CD4-positive, alpha-beta T cell treated with Interferon gamma for 1 hour (primary cell): ENCODE measurements around the gene SLC25A51.

ENCODE experiments used
- DNase-seq: peaks from one replicate; pipeline ENCODE4 v3.0.0-alpha.2; 2020

SLC25A51 gene

DNA sequence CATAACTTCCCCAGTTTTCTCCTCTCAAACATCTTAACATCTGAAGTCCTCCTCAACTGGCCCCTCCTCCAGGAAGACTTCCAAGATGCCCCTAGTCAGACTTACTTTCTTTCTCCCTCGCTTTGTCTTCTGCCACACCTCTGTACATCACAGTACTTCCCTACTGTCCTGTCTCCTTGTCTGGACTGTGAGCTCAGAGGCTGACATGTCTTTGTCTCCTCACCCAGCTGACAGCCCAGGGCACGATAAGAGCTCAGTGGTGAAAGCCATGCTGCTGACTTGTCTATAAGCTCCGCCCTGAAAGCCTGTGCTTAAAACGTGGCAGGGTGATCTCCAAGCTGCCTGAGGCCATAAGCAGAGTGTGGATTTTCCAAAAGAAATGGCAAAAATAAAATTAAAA lies 33.0 kb upstream of the SLC25A51 start:
- no peak for DNase-seq

DNA sequence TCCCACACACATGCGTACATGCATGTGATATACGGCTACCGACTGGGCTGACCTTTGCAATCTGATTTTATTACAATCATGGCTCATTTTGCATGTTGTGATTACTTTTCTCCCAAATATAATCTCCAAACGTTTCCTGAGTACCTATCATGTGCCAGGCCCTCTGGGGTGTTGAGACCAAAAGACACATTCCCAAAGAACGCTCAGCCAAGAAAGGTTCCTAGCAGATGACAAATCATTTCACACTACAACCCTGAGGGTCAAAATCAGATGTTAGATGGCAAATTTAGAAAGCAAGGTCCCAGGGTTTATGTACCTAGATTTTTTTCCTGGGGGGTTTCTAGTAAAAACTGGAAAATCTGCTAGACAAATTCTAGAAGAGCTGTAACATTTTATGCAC lies 32.4 kb upstream of the SLC25A51 start:
- DNase-seq = no peak

DNA sequence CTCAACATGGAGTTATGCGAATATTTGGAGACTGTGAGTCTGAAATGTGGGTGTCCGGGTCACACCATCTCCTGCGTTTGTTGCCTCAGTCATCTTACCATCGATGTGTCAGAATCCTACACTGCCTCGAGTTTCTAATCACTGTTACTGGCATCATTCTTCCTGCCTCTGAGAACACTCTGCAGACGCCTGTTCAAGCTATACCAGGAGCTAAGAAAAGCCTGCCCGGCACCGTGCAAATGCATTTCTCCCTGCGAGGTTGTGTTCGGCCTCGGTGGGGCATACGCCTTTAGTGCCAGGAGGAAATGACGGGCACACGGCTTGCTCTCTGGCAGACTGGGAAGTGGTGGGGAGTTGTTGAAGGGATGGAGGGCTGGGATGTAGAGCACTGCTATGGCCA lies 31.2 kb upstream of the SLC25A51 start:
- DNase-seq = no peak

DNA sequence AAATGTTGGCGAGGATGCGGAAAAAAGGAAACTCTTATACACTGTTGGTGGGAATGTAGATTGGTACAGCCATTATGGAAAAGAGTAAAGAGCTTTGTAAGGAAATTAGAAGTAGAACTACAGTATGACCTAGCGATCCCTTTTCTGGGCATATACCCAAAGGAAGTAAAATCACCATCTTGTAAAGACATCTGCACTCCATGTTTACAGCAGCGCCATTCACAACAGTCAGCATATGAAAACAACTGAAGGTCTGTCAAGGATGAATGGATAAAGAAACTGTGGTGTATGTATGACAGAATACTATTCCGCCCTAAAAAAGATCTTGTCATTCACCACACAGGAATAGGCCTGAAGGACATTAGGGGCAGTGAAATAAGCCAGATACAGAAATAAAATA lies 27.7 kb upstream of the SLC25A51 start:
- no peak for DNase-seq

DNA sequence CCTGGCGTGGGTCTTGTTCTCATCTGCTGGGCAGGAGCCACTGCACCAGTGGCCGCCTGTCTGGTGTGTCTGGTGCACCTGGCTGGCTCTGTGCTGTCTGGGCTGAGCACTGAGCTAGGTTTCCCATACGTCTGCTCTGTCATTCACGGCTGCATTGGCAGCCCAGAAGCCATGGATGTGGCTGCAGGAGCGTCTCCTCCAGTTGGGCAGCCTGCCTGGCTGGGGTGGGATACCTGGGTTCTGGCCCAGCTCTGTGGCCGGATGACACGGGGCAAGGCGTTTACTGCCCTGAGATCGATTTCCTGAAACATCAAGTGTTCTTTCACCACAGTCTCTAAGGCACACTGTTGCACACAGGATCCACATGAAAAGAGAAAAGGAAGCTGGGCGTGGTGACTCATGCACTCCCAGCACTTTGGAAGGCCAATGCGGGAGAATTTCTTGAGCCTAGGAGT lies 25.5 kb upstream of the SLC25A51 start:
- no peak for DNase-seq

DNA sequence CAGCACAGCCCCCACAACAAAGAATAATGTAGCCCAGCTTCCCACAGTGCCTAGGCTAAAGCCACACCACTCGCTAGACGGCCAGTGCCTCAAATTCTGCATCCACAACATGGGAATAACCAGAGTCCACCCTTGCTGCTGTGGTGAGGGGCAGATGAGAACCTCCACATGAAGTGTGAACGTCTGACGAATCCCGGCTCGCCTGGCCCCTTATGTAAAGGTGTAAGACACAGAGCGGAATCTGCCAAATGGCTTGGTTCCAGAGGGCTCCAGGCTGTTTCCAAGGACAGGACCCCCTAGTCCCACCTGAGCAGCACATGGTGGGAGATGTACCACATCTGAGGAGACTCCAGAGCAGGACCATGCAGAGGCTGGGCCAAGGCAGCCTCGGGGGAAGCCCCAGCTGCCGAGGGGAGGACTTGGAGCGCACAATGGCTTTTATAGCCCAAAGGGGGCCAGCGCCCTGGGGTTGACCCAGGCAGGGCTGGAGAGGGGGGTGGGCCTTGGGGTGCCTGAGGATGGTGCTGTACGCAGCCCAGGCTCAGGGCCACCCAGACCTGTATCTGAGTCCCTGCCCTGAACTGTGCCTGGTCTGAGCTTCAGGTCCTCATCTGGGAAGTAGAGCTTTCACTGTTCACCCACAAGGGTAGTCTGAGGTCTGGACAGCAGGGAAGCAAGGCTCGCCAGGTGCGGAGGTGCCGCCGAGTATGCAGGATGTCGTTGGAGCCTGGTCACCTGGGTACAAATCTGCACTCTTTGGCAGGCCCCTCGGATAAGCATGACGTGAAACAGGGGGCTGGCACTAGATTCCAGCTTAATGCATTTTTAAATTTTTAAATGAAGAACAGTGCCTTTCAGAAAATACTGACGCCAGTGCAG lies 24.9 kb upstream of the SLC25A51 start:
- no peak for DNase-seq

DNA sequence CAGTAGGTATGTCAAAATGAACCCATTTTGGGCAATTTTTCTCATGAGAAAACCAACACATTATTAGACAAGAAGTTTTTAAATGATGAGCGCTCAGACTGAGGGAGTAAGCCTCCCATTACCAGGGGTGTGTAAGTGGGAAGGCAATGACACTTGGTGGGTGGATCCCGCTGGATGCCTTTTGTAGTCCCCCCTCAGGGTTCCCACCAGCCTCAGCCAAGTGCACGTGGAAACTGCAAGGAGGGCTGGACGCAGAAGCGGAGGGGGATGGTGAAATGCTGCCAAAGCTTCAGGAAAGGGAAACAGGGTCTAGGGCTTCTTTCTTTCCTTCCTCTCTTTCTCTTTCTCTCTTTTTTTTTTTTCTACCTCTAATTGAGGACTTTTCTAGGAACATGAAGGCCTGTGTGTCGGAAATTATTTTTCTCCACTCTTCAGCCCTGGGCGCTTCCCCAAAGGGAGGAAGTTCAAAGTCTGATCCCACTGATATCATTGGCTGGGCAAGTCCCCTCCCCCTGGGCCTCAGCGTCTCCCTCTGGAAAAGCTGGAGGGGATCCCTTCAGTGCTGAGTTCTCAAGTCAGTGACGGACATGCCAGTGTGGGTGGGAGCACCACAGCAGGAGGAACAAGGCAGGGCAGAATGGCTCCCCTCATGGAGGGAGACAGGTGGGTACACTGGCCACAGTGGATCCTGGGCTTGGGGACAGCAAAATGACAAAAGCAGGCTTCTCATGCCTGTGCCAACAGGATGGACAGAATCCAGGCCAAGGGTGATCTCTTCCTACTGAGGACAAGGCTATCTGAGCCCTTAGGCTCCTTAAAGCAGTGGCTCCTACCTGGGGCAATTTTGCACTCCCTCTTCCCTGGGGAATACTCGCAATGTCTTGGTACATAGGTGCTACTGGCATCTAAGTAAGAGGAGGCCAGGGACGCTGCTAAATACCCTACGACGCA lies 23.9 kb upstream of the SLC25A51 start:
- DNase-seq = no peak

DNA sequence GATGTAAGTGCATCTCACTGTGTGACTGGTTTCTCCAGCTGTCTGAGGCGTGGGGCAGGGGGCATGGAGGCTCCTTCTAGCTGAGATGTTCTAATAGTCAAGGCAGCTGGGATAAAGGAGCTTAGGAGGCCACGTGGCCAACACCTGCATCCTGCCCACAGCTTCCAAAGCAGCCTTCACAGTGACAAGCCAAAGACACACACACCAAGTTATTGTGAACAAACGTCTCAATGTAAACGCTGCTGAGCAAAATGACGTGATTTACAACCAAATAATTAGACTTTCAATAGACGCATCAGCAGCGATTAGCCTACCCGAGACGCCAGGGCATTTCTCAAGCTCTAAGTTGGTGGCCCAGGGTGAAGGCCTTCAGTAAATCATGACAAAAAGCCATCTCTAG lies 23.2 kb upstream of the SLC25A51 start:
- DNase-seq = no peak

DNA sequence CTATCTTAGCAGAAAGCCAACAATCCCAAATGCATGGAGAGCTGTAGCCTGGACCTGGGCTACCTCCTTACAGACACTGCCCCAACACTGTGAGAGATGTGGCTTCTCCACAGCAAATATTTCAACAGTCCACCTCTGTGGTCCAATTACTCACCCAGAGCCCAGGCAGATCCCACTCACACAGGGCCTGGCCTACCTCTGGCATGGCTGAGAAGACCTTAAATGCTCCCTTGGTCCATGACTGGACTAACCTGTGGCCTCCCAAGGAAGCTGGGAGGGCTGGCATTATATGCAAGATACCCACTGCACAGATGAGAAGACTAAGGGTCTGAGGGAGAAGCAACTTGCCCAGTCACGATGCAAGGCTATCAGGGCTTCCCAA lies 22.8 kb upstream of the SLC25A51 start:
- no peak for DNase-seq

DNA sequence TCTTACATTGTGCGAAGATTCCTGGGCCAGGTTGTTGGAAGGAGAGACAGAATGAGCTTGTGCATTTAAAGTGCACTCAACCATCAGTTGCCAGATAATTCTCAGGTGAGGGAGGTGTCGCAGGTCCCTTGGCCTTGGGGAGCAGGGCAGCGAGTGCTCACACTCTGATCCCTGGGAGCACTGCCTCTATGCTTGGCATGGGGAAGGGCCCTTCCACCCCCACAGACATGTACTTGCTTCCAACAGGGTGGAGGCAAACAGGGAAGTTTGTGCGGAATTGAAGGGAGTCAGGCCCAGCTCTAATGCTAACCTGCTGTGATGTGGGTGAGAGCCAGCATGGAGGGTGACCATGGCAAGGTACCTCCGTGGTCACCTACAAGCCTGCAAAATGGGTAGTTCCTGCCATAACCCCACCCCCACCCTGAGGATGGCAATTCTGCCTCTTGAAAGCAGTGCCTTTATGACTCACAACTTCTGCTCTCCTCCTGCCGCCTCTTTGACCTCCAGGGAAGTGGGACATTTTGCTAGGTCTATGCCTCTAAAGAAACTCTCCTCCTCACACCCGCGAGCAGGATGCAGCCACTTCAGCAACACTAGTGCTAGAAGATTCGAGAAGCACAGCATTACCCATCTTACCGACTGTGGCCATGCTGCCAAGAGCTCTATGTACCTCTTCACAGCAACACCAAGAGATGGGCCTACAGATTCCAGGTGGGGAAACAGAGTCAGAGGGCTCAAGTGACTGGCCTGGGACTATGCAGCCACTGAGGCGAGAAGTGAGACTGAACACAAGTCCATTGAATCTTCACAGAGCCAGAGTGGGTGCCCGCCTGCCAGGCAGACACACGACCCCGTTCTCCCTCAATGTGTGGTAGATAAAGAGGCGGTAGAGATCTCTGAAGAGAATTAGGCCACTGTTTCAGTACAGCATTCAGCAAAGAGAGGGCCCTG lies 22.1 kb upstream of the SLC25A51 start:
- no peak for DNase-seq

DNA sequence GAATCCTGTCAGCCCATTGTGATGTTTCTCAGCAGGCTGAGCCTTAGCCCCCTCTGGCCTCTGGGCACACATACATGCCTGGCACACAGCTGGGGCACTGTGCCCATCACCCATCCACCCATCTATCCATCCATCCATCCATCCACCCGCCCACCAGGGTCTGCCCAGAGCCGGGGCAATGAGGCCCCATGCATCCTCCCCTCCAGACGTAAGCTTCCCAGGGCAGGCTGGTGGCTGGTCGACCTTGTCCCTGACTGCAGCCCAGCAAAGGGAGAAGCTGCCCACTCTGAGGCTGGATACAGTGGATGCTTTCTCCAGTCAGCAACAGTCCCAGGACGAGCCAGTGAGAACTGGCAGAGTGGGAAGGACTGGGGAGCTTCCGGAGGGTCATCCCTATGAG lies 21.1 kb upstream of the SLC25A51 start:
- DNase-seq = no peak

DNA sequence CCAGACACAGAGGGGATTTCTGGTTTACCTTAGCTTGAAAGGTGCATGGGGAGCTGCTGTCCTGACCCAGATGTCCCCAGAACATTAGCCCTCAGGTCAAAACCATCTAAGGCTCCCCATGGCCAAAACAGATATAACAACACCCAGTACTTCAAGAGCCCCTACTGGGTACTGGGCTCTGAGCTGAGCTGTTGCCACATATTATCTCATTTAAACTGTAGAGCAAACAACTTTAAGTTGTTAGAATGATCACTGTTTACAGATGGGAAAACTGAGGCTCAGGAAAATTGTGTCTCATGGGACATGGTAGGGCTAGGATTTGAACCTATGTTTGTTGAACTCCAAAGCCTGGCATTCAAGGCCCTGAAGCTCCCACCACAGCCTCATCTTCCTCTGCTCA lies 20.6 kb upstream of the SLC25A51 start:
- DNase-seq = no peak

DNA sequence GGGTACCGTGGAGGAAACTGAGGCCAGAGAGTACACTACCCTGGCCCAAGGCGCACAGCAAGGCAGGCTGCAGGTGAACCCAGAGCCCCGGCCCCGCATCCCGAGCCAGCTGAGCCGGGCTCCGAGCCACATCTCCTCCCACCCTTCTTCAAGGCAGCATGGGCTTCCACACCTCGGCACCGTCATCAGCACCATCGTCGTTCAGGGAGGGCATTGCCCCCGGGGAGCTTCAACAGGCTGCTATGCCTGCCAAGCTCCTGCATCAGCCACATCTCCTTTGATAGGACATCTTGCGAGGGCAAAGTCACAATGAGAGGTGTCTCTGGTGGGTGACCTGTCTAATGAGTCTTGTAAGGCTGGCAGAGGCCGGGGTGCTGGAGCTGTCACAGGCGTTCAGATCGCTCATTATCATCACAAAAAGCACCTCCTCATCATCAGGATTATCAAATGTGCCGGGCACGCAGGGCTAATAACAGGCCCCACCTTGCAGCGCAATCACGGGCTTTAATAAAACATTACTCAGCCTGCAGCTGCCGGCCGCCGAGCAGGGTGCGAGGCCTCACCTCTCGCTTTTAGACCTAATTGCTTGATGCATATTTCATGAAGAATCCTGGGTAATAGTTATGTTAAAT lies 20.0 kb upstream of the SLC25A51 start:
- no peak for DNase-seq

DNA sequence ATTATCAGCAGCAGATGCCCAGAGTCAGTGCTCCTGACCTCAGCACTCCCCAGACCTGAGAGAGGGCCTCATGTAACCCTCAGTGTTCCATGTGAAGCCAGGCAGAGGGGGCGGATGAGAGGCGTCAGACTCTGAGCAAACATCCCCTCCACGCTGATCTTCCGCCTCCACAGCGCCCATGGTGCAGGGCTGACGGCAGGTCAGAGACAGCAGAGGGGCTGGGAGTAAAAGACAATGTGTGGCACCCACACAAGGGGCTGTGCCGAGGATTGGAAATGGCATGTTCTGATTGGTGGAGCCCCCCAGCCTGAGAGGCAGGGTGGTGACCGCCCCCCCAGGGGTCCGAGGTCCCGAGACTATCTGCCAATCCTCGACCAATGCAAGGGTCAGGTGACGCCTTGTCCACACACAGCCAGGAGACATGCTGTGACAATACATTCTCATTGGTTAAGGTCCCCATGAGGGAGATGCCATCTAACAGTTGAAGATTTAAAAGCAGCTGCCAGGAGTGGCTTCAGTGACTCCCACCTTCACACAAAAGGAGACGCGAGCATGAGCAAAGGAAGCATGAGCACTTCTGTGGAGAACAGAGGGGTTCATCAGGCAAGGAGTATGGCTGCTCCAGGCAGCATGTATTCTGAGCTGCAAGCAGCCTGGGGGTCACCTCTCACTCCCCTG lies 19.3 kb upstream of the SLC25A51 start:
- no peak for DNase-seq

DNA sequence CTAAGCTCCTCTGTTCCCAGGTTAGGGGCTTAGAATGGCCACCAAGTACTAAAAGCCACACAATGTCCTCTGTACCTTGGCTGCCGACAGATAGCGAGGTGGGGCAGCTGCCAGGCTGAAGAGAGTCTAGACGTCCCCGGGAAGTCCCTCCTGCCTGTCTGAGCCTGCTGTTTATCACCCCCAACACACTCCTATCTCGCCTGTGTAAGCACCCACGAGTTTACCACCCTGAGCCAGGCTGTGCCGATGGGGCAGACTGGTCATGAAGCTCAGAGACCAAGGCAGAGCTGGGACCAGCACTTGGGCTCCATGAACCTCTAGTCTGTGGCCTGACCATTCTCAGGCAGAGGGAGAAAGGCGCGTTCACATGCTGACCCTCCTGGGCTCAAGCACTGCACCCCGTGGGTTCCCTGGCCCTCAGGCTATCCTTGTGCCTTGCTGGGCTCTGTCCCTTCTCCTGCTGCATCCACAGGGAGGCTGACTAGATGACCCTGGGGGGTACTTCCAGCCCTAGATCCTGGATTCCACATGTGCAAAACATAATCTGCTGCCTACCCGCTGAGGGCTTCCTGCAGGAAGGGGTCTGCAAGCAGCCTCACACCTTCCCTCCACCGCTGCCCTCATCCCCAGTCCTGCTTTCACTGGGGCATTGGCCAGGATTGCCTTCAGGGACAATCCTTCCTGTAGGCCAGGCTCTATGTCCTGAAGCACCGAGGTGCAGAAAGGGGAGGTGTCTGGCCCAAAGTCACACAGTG lies 18.6 kb upstream of the SLC25A51 start:
- no peak for DNase-seq

DNA sequence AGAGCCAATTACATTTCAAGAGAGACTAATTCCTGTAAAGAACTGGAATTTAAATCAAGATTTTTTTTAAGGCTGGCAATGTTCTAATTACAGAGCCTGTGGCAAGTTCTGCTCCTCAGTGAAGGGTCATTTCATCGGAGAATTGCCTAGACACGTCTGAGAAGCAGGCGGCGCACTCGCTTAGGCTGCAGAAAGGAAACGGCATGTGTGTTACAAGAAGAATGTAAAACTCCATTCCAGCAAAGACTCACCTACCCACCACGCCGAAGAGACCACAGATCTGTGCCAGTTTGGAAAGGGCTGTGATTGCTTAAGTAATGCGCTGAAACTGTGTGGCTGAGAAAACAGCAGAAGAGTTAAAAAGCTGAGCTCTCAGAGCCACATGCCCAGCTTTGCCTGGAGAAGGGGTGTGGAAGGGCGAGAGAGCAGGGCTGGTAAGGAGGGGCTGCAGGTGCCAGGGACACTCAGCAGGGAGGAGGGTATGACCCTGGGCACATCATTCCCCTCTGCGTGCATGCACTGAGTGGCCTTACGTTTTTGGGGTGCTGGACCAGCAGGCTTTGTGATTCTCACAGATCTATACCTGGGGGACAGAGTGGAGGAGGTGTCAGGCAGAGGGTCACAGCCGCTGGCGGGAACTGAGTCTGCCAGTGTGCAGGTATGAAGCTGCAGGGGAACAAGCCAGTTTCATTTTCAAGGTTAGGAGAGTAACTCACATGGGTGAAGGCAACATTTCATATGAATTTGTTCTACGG lies 17.8 kb upstream of the SLC25A51 start:
- DNase-seq = no peak

DNA sequence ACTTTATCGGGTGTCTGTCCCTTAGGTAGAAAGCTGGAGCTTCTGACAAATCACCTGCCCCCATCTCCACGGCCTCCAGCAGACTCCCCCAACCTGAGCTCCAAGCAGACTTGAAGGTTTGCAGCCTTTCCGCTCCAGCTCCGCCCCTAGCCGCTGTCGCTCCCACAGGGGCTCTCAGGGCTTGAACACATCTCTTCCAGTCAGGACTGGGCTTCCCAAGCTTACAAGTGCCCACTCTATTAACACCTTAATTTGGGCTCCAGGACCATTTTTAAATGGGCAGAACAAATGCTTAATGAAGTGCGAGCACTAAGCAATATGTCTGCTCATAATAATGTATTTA lies 17.2 kb upstream of the SLC25A51 start:
- no peak for DNase-seq

DNA sequence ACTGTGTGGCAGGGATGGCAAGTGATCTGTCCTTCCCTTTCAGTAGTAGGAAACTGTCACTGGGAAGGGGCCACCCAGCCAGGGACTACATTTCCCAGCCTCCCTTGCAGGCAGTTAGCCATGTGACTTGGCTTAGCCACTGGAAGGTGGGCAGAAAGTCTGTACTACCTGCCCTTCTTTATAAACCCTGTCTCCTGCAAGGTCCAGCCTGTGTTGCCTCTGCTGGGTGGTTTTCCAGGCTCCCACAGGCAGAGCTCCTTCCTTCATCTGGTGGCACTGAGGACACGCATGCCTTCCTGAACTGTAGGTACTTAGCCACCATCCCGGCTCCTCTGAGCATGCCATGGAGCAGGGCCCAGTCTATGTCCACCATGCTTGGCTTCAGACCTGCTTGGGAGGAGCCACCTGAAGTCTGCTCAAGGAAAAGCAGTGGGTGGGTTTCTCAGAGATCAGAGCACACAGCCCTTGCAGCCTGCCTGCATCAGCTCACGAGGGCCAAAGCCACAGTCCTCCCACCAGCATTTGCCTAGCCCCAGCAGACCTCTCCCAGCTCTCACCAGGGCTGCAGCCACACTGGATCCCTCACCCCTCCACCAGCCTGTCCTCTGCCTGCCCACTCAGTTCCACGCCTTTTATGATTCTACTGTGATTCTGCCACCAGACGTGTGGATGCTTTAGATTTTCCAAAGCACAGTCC lies 16.7 kb upstream of the SLC25A51 start:
- no peak for DNase-seq

DNA sequence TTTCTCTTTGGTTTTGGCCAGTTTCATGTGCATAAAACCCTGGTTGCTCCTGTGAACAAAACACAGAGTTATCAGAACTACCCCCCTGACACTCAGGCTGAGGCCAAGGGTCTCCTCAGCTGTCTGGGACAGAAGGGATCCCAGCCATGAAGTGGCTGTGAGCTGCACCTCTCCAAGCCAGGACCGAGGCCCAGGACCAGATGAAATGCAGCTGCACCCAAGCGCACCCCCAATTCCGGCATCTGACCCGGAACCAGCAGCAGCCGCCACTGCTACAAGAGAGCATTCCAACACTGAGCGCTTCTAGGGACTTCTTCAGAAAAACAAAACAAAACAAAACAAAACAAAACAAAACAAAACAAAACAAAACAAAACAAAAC lies 16.0 kb upstream of the SLC25A51 start:
- DNase-seq = no peak
